NCI-H1417 treated with DMSO at 0.1 percent for 48 hours (cell line): ENCODE results near the gene CCDC87.

Source experiments
- DNase-seq: peaks from one replicate; lab custom pipeline; 2025; lab: John Stamatoyannopoulos, UW

Gene CCDC87

DNA sequence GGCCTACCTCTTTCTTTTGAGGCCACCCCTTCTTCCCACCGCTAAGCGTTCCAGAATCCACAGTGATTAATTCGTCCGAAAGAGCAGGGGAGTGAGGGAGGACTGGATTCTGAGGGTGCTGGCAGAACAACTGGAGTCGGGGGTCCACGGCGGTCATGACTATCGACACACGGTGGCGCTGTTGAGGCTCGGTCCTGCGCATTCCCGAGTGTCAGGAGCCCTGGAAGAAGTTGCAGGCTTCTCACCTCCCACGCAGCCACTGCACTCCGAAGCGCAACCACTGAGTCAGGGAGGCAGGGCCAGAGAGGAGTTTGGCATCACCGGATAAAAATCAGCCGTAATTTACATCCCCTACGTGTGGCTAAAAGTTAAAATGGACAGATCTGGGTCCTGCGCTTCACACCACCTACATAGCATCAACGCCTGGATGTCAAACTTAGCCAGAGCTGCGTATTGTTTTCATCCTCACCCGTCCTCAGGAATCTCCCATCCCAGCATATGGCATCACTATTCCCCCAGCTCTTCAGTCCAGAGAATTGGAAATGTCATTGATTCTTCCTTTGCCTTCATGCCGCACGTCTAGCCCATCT lies 13.8 kb downstream of the CCDC87 start:
- DNase-seq: no peak

DNA sequence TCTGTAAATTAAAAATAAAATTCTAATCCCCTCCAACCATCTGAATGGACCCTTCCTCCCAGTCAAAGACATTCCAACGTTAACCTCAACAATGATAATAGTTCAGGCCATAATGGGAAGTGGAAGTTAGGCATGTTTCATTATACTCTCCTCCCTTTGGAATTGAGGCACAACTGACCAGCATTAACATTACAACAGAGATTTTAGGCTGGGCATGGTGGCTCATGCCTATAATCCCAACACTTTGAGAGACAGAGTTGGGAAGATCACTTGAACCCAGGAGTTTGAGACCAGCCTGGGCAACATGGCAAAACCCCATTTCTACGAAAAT lies 22.0 kb downstream of the CCDC87 start:
- DNase-seq: no peak

DNA sequence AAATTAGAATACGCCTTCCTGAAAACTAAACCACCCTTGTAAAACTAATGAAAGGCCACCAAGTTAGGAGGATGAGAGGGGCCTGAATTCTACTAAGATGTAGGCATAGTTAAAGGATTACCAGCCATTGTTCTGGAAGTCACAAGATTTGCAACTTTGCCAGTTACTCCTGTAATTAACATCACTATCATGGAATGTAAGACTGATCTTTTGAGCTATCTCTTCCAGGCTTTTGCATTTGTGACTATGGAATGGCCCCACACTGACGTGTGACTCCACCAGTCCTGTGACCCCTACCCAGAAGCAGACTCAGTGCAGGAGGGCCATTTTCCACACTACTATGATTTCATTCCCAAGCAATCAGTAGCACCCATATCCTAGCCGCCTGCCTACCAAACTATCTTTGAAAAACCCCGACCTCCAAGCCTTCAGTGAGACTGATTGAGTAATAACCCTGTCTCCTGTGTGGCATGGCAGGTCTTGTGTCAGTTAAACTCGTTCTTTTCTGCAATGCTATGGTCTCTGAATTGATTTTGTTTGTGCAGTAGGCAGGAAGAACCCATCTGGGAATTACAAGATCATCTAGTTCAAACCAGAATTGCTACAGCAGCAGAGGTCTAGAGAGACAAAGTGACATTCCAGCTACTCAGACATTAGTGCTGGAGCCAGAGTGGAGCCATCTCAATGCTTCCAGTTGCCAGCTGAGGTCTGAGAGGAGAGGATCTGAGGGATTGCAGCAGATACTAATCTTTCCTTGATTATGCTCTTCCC lies 22.6 kb downstream of the CCDC87 start:
- DNase-seq: no peak

DNA sequence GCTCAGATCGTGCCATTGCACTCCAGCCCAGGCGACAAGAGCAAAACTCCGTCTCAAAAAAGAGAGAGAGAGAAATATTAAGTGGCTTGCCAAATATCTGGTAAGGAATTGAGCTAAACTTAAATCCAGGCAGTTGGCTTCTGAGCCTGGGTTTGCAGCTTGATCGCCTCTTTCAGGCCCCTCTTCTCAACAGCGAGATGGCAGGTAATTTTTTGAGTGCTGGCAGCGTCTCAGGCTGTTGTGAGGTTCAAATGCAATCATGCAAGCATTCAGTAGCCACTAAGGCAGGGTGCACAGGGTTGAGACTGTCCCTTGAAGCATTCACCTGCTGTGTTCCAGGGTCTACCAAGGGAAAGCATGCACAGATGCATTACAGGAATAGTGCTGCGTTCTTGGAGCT lies 23.8 kb downstream of the CCDC87 start:
- DNase-seq: no peak

DNA sequence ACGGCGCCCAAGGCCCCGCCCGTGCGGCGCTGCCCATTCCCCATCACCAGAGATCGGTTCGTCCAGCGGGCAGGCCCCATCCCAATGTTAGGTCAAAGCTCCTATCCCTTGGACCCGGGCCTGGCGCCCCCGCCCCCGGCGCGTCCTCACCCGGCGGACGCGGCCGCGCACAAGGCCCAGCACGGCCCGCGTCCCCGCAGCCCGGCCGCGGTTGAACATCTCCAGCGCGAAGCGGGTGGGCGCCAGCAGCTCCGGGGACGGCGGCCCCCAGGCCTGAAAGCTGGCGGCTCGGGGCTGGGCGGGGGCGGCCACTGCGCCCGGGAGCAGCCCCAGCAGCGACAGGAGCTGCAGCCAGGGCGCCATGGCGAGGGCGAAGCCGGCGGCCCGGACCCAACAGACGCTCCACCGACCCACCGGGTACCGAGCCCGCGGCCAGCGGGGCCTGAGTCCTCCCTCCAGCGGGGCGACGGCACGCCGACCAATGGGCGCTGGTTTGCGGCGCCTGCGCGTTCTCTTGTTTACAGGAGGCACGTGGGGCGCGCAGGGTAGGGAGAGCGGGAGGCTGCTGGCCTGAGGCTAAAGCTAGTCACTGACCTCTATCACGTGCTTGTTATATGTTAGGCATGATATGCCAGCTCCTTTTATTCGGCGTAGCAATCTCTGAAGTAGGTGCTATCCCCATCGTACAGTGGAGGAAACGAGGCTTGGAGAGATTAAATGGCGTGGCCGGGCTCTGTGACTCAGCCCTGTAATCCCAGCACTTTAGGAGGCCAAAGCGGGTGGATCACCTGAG lies 24.5 kb downstream of the CCDC87 start, which contains the start of gene CTSF:
CTSF (minus strand) TSS at position 483 of the 793 bp plus-strand sequence; CDS start at position 363, 120 bp downstream.
- DNase-seq: peak; percentile 73

DNA sequence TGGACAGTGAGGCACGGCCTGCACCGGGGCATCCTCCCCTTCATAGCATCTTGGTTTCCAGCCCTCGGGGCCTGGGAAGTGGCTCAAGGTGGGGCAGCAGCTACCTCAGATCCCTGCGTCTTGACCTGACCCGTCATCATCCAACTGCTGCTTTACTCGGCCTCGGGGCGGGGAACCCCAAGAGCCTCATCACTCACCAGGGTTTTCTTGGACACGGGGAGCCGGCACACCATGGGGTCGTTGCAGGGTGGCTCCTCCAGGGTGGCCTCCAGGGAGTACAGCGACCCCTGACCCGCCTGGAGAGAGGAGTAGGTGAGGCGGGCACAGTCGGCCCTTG lies 25.1 kb downstream of the CCDC87 start:
- no peak for DNase-seq

DNA sequence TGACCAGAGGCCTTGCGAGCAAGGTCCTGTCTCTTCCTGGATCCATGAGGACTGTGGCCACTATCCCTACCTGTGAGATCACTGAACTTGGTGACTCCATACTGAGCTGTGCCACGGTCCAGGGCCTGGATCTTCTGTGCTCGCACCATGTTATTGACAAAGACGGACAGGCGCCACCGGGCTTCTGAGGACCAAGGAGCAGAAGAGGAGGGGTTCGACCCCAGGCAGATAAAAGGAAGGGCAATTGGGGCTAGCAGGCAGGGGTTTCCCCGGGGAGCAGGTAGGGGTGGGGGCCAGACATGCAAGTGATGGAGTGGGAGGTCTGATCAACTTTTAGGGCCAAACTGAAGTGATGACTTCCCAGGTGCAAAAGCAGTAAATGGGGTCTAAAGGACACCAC lies 26.6 kb downstream of the CCDC87 start:
- no peak for DNase-seq

DNA sequence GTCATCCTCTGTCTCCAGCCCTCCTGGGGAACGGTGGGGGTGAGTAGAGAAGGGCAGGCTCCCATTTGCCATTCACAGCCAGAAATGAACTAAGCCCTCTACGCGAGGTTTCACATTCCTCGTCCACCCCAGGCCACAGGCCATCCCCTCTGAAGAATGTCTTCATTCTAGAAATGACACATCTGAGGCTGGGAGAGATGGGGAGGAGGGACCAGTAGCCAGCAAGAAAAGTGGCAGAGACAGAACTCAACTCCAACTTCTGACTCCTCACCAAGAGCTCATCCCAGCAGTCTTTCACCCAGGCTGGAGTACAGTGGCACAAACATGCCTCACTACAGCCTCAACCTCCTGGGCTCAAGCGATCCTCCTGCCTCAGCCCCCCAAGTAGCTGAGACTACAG lies 27.9 kb downstream of the CCDC87 start:
- DNase-seq: no peak

DNA sequence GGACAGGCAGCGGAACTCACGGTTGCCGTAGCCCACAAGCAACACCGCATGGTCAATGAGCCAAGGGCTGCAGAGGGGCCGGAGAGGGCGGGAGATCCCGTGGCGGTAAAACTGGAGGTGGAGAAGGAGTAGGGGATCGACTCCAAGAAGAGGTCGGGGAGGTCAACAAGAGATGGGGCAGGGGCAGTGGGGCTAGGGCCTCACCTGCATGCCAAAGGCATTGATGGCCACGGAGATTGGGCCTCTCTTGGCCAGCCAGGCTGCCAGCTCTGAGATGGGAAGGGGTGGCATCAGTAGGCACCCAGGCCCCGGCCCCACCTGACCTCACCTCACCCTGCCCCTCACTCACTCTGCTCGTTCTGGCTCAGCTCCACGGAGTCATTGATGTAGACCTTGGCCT lies 28.3 kb downstream of the CCDC87 start:
- DNase-seq: no peak

DNA sequence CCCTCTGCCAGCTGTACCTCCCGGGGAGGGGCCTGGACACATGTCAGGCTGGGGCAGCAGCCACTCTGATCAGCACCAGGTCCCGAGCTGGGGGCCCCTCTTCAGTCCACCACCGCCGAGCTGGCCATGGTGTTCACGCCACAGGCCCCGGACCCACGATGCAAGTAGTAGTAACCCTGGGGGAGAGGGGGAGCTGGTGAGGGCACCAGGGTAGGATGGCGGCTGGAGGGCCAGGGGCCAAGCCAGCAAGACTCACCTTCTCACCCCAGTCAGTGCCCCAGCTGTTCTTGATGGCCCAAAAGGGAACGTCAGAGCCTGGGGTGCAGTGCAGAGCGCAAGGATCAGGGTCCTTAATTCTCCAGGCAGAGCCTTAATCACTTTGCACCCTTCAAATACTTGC lies 29.0 kb downstream of the CCDC87 start:
- no peak for DNase-seq

DNA sequence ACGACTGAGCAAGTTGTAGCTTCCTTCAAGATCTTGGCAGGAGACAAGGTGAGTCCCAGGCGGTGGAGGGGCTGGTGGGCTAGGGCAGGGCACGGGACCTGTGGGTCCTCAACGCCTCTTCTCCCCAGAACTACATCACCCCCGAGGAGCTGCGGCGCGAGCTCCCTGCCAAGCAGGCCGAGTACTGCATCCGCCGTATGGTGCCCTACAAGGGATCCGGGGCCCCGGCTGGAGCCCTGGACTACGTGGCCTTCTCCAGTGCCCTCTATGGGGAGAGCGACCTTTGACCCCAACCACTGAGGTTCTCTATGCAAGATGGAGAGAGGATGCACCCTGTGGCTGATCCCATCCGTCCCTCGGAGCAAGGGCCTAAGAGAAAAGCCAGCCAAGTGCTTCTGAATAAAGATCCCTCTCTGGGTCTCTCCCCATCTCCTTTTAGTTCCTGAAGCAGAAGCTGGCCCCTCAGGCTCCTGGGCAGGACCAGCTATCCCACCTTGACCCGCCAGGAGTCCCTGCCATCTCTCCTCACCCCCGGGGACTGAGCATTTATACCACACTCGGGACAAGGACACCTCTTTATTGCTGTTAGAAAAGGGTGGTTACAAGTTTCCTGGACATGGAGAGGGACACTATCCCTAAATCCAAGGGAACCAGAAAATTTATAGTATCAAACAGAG lies 29.8 kb downstream of the CCDC87 start:
- DNase-seq: no peak

DNA sequence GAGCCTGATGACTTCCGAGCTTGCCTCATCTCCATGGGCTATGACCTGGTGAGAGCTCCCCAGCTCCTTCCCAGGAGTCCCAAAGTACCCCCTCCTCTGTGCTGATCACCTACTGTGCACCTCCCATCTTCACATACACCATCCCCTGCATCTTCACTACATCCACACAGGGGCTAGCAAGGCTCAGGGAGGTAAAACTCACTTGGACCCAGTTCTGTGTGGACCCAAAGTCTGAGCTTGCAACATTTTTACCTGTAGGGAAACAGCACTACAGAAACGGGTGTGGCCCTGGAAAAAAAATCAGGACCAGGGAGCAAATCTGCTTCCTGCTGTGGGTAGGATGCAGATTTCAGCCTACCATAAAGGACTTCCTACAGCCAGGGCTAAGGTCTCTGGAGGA lies 30.6 kb downstream of the CCDC87 start:
- no peak for DNase-seq

DNA sequence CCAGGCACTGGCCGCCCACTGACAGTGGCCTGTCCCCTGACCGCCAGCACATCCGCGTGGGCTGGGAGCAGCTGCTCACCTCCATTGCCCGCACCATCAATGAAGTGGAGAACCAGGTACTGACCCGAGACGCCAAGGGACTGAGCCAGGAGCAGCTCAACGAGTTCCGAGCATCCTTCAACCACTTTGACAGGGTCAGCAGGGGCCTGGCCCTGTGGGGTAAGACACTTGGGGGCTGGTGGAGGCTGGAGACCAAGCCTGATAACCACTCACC lies 31.0 kb downstream of the CCDC87 start:
- no peak for DNase-seq

DNA sequence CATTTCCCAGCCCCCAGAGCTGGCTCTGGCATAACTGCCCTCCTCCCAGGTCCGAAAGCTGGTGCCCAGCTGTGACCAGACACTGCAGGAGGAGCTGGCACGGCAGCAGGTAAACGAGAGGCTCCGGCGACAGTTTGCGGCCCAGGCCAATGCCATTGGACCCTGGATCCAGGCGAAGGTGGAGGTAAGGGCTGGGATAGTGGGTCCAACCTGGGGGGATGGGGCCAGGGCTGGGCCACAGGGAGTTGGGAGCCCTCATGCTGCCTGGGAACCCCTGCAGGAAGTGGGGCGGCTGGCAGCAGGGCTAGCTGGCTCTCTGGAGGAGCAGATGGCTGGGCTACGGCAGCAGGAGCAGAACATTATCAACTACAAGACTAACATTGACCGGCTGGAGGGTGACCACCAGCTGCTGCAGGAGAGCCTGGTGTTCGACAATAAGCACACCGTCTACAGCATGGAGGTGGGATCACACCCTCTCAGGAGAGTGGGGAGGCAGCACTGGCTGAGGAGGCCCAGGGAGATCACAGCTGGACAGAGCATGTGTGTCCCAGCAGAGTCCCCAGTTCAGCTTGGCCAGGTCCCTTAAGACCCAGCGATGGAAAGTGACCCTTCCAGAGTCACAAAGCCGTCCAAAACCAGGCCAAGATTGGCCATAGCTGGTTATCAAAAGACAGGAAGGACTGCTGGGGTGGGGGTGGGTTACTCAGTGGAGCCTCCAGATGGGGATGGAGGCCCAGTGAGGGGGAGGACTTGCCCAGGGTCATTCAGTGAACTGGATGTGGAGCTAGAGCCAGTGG lies 31.5 kb downstream of the CCDC87 start:
- DNase-seq: no peak

DNA sequence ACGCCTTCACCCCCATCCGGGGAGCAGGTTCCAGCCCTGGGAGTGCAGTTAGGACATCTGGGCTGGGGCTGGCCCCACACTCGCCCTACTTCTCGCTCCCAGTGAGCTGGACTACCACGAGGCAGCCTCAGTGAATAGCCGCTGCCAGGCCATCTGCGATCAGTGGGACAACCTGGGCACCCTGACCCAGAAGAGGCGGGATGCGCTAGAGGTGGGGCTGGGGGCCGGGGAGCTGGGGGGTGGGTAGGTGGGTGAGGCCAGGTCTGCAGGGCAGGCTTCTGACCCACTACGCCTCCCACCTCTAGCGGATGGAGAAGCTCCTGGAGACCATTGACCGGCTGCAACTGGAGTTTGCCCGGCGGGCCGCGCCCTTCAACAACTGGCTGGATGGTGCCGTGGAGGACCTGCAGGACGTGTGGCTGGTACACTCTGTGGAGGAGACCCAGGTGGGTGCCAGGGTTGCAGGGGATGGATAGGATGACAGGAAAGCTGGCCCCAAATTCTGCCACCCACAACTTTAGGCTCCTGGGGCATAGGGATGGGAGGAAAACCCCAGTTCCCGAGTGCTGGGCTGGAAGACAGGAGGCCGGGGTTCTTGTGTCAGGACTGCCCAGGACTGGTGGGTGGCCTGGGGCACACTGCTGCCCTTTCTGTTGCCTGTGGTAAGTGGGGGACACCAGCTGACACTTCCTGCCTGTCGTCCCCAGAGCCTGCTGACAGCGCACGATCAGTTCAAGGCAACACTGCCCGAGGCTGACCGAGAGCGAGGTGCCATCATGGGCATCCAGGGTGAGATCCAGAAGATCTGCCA lies 32.8 kb downstream of the CCDC87 start:
- no peak for DNase-seq

DNA sequence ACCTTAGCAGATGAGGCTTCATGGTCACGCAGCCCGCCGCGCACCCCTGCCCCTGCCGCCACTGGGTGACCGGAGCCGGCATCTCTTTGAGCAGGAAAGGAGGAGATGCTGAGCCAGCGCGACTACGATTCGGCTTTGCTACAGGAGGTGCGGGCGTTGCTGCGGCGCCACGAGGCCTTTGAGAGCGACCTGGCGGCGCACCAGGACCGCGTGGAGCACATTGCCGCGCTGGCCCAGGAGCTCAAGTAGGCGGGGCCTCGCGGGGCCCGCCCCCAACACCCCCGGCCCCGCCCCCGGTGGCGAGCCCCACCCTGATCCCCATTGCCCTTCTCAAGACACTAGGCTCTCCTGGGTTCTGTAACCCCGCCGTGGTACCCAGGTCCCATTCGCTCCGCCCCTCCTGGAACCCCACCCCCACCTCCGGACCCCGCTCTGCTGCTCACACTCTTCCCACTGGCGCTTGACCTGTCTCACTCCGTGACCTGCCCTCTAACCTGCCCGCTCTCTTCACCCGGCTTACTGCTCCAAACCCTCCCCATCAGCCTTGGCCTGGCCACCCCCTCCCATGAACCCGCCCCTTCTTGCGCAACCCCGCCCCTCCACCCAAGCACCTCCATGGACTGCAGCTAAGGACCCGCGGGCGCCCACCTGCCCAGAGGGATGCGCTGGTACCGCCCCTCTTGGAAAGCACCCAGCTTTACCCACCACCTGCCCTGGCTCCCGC lies 33.6 kb downstream of the CCDC87 start:
- no peak for DNase-seq

DNA sequence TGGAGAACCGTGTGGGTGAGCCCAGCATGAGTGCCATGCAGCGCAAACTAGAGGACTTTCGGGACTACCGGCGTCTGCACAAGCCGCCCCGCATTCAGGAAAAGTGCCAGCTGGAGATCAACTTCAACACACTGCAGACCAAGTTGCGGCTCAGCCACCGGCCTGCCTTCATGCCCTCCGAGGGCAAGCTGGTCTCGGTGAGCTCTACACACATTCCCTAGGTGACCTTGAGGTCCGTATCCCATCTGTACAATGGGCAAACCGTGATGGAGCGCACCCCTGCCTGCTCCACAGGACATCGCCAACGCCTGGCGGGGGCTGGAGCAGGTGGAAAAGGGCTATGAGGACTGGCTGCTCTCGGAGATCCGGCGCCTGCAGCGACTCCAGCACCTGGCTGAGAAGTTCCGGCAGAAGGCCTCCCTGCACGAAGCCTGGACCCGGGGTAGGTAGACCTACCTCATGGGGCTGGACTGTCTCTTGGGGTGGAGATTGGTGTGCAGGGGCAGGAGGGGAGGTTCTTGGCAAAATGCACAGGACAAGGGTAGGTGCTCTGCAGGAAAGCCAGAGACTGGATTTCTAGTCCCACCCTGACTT lies 35.0 kb downstream of the CCDC87 start:
- DNase-seq: no peak

DNA sequence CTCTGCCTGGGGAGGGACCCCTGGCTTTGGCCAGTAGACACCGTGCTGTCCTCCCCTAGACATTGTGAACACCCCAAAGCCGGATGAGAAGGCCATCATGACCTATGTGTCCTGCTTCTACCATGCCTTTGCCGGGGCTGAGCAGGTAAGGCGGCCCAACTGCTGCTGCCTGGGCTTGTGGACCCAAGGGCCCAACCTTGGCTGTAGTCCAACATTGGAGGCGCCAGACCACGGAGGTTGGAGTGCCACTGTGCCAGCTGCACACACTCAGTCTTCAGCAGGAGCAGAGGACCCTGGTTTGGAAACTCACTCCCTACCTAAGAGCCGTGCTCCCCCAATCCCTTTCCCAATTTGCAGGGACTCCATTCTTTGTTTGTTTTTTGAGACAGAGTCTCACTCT lies 36.8 kb downstream of the CCDC87 start:
- DNase-seq: no peak

DNA sequence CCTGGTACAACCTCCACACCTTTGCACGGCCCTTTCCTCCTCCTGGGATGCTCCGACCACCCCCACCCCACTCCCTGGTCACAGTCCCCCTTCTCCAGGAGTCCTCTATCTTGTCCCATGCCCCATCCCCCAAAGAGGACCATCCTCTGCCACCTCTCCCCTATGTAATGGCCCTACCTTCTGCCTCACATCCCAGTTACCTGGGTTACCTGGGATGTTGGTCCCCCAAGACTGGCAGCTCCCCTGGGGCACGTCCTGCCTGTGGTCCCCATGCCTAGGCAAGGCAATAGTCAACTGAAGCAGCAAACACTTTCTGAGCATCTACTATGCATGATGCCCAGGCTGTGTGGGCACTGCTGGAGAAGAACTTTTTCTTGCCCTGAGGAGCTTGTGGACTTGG lies 37.4 kb downstream of the CCDC87 start:
- DNase-seq: no peak

DNA sequence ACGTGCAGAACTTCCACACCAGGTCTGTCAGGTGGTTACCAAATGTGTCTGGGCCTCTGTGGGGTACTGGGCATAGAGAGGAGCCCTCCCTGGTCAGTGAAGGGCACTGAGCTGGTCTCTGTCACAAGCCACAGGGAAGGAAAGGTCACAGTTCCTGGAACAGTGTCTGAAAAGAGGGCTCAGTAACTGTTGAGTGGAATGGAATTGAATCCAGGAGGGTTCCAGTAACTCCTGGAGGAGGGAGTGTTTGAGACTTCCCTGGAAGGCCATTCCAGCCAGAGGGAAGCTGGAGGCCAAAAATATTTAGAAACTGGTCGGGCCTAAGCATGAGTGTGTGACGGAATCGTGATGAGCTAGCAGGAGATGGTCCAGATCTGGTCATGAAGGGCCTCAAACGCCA lies 38.3 kb downstream of the CCDC87 start:
- DNase-seq: no peak
